Smooth muscle cell (in vitro differentiated cells): Measurements from ENCODE around the gene TESK1. TPM values are rescaled to one million over a fixed set of nuclear protein-coding genes. Genes with fewer than 3 reads are reported as not detected.

ENCODE experiments used
- DNase-seq: peaks from one replicate; lab custom pipeline; 2025; ENCODE audit not compliant: unreplicated experiment; lab: John Stamatoyannopoulos, UW
- H2AFZ ChIP-seq: fragments of 200-600 bp; sonication (generic); 2 replicates; pipeline ENCODE4 v1.6.0; 2016; ENCODE audit warnings: antibody characterized with exemption, low read depth, mild to moderate bottlenecking
- H3F3A ChIP-seq: fragments of 200-600 bp; sonication (generic); 2 replicates; pipeline ENCODE4 v1.6.0; 2017; ENCODE audit warnings: antibody characterized with exemption, low read depth
- H3K27ac ChIP-seq: fragments of 200-600 bp; sonication (generic); 2 replicates; pipeline ENCODE4 v1.5.1; 2016; ENCODE audit warnings: low read depth, mild to moderate bottlenecking
- H3K27me3 ChIP-seq: fragments of 200-600 bp; sonication (generic); 2 replicates; pipeline ENCODE4 v1.6.1; 2016; ENCODE audit warnings: low read depth, mild to moderate bottlenecking
- H3K36me3 ChIP-seq: fragments of 200-600 bp; sonication (generic); 2 replicates; pipeline ENCODE4 v1.5.1; 2016; ENCODE audit warnings: low read depth
- H3K4me1 ChIP-seq: fragments of 200-600 bp; sonication (generic); 2 replicates; pipeline ENCODE4 v1.5.1; 2016; ENCODE audit warnings: low read depth
- H3K4me2 ChIP-seq: fragments of 200-600 bp; sonication (generic); 2 replicates; pipeline ENCODE4 v1.6.0; 2016; ENCODE audit warnings: mild to moderate bottlenecking
- H3K4me3 ChIP-seq: fragments of 200-600 bp; sonication (generic); 2 replicates; pipeline ENCODE4 v1.5.1; 2016; ENCODE audit warnings: mild to moderate bottlenecking
- H3K79me2 ChIP-seq: fragments of 200-600 bp; sonication (generic); 2 replicates; pipeline ENCODE4 v1.6.0; 2016; ENCODE audit warnings: low read depth, mild to moderate bottlenecking
- H3K9ac ChIP-seq: fragments of 200-600 bp; sonication (generic); 2 replicates; pipeline ENCODE4 v1.6.0; 2016; ENCODE audit warnings: low read depth
- H3K9me3 ChIP-seq: fragments of 200-600 bp; sonication (generic); replicated peaks from 2 replicates; pipeline ENCODE4 v1.5.1; 2016; ENCODE audit warnings: low read depth
- H4K20me1 ChIP-seq: fragments of 200-600 bp; sonication (generic); 2 replicates; pipeline ENCODE4 v1.6.0; 2016; ENCODE audit warnings: low read depth
- WGBS: methylation state at CpG from one replicate; pipeline ENCODE4 v1.1.7; 2016; ENCODE audit warnings: low lambda C conversion rate; 5-methylcytosine and 5-hydroxymethylcytosine counted together
- polyA plus RNA-seq: library from polyadenylated mRNA; unstranded; fragments of >200 nt; fragmentation: Nextera tagmentation; extraction: Ambion mirVana; gene quantifications from 2 replicates; pipeline ENCODE4 v1.2.1, GENCODE V29; 2016
- total RNA-seq: library from RNA; depleted of rRNA; stranded (reverse); fragments of >200 nt; gene quantifications from 2 replicates; pipeline ENCODE4 v1.2.3, GENCODE V29; 2014
- TF ChIP-seq, protein P1 (sequence below): fragments of 200-600 bp; sonication (generic); IDR thresholded peaks from 2 replicates; pipeline ENCODE4 v1.5.1; 2017; ENCODE audit warnings: borderline replicate concordance, mild to moderate bottlenecking, antibody characterized with exemption; ENCODE audit not compliant: insufficient read depth, poor library complexity, severe bottlenecking

Gene TESK1
- total and polyA plus RNA-seq, 2 experiments from 2014 or later = 14.2 to 19.4 TPM

DNA sequence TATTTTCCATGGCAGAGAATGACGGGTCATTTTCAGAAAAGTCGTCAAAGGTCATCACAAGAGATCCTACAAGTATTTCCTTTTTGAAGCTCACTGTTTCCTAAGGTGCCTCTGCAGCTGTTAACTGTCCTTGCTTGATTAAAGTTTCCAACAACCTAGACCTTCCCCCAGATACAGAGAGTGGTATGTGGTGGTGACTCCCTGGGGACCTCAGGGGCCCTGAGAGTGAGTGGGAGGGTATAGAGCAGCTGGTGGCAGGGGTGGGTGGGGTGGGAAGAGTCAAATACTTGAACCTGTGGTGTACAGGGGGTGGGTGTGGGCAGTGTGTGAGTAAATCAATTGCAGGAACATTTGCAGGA, 14.7 kb downstream of the TESK1 start:
- Histone ChIP-seq H3K4me2 (no peak overlapping the region), H3K9ac (no peak overlapping the region), H3K27me3 (peaks cover 37% of the 10 kb centered on the region), H3K9me3 (no peaks in the 10 kb centered on the region), H3F3A (no peaks in the 10 kb centered on the region), H3K4me3 (no peak overlapping the region), H3K4me1 (peaks cover 3% of the 10 kb centered on the region), H3K36me3 (no peaks in the 10 kb centered on the region), H2AFZ (no peak overlapping the region), H3K27ac (no peak overlapping the region), H3K79me2 (no peaks in the 10 kb centered on the region), H4K20me1 (no peaks in the 10 kb centered on the region)
- 87% methylated on average over 2 of the region's 2 CpGs for WGBS
- TF ChIP-seq, protein P1, sequence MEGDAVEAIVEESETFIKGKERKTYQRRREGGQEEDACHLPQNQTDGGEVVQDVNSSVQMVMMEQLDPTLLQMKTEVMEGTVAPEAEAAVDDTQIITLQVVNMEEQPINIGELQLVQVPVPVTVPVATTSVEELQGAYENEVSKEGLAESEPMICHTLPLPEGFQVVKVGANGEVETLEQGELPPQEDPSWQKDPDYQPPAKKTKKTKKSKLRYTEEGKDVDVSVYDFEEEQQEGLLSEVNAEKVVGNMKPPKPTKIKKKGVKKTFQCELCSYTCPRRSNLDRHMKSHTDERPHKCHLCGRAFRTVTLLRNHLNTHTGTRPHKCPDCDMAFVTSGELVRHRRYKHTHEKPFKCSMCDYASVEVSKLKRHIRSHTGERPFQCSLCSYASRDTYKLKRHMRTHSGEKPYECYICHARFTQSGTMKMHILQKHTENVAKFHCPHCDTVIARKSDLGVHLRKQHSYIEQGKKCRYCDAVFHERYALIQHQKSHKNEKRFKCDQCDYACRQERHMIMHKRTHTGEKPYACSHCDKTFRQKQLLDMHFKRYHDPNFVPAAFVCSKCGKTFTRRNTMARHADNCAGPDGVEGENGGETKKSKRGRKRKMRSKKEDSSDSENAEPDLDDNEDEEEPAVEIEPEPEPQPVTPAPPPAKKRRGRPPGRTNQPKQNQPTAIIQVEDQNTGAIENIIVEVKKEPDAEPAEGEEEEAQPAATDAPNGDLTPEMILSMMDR = no peak
- DNase-seq = no peak

DNA sequence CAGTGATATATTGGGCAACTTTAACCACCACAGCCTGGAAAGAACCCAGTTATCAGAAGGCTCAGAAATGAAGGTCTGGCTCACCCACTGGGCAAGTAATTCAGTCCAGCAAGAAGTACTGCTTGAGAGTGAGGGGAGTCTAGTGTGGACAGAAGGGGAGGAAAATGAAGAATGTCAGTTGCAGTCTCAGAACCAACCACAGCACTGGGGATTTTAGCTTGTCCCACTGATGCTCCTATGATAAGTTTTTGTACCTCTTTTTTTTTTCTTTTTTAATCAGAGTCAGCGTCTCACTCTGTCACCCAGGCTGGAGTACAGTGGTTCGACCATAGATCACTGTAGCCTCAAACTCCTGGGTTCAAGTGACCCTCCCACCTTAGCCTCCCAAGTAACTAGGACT, 22.5 kb downstream of the TESK1 start:
- Histone ChIP-seq H3K27ac (no peak overlapping the region), H3K27me3 (no peaks in the 10 kb centered on the region), H3K4me1 (no peaks in the 10 kb centered on the region), H3K4me3 (no peak overlapping the region), H3F3A (no peaks in the 10 kb centered on the region), H4K20me1 (no peaks in the 10 kb centered on the region), H3K36me3 (no peaks in the 10 kb centered on the region), H3K9me3 (no peaks in the 10 kb centered on the region), H3K9ac (no peak overlapping the region), H3K4me2 (no peak overlapping the region), H2AFZ (no peak overlapping the region), H3K79me2 (no peaks in the 10 kb centered on the region)
- no peak for DNase-seq
- TF ChIP-seq, protein P1 = no peak
- 94% methylated on average over 2 of the region's 2 CpGs for WGBS

DNA sequence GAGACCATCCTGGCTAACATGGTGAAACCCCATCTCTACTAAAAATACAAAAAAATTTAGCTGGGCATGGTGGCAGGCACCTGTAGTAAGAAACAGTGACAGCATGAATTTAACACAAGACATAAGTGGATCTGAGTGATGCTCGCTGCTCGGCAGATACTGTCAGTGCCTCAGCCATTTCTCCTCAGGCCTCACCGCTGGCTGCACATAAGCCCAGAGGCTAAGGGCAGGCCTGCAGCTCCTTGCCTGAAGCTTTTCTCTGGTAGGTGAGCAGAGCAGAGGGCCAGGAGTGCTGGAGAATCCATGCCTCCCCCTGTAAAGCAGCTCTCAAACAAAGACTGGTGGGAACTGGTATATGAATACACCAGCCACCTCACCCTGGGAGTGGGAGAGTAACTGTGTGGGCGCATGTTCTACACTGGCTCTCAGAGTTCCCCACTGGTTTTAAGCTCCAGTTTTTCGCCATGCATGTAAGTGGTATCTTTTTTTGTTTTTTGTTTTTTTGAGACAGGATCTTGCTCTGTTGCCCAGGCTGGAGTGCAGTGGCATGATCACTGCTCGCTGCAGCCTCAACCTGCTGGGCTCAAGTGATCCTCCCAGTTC, 23.4 kb downstream of the TESK1 start:
- Histone ChIP-seq H3F3A (no peaks in the 10 kb centered on the region), H4K20me1 (no peaks in the 10 kb centered on the region), H3K27me3 (no peaks in the 10 kb centered on the region), H3K9me3 (no peaks in the 10 kb centered on the region), H3K4me2 (no peak overlapping the region), H3K4me3 (no peak overlapping the region), H3K9ac (no peak overlapping the region), H3K36me3 (no peaks in the 10 kb centered on the region), H2AFZ (no peak overlapping the region), H3K79me2 (no peaks in the 10 kb centered on the region), H3K27ac (no peak overlapping the region), H3K4me1 (no peaks in the 10 kb centered on the region)
- 92% methylated on average over 6 of the region's 6 CpGs for WGBS
- DNase-seq = no peak
- TF ChIP-seq, protein P1 = no peak

DNA sequence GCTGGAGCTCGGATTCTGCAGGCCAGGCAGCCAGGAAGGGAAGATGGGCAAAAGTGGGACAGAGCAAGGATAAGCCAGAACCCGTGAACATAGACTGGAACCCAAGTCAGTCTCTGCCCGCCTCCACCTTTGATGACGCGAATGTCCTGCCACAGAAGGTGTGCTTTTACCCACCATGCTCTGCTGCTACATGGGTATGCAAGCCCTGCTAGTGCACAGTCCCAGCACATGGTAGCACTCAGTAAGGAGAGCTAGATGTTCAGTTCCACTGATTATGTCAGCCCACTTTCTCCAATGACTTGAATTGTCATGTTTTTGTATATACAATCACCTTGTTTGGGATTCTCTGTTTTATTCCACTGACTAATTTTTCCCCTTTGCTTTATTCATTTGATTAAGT, 24.5 kb downstream of the TESK1 start:
- Histone ChIP-seq H3F3A (no peaks in the 10 kb centered on the region), H3K27me3 (no peaks in the 10 kb centered on the region), H3K9me3 (no peaks in the 10 kb centered on the region), H3K79me2 (no peaks in the 10 kb centered on the region), H3K4me3 (no peak overlapping the region), H2AFZ (no peak overlapping the region), H4K20me1 (no peaks in the 10 kb centered on the region), H3K9ac (no peak overlapping the region), H3K36me3 (no peaks in the 10 kb centered on the region), H3K27ac (no peak overlapping the region), H3K4me1 (no peaks in the 10 kb centered on the region), H3K4me2 (no peak overlapping the region)
- TF ChIP-seq, protein P1 = no peak
- 89% methylated on average over 5 of the region's 5 CpGs for WGBS
- no peak for DNase-seq
